Sciatic nerve (tissue), 2 donors: ENCODE data around the gene TNK2. TPM values are rescaled to one million over a fixed set of nuclear protein-coding genes. Genes with fewer than 3 reads are reported as not detected.
A peak's percentile ranks its signal among the peaks of the same experiment; 100 is the strongest.

Source experiments
- ATAC-seq: fragments of 200-7000 bp; cut with Tn5 transposase; one replicate; pipeline ENCODE4 v1.9.1; 2020; ENCODE audit warnings: mild to moderate bottlenecking, moderate library complexity
- DNase-seq: peaks from one replicate; pipeline ENCODE4 v3.0.0-alpha.2; 2020; ENCODE audit warnings: low spot score
- intact Hi-C: fragments of 100-400 bp; cut with DNase I; formaldehyde crosslinking; loops from one replicate; pipeline ENCODE4 v1.14.2; 2022
- total RNA-seq: library from RNA; stranded (reverse); fragmentation: NEBNext Ultra II Directional; extraction: Animal tissue kit (Norgen Biotek cat#: 25700); gene quantifications from one replicate; pipeline ENCODE4 v1.2.1, GENCODE V29; 2021
- donor health status: DM: no; HTN: no; CAD: no.
- donor health status: DM: no; HTN: no; CAD: no.

Gene TNK2
- total RNA-seq, 1 donor from 2014 or later: 72.0 TPM

GRCh38 chr3:195889870-195890295 lies 18.5 kb downstream of the TNK2 start:
- intact Hi-C loops: no loop called here
- ATAC-seq (no peak), DNase-seq (no peak)

GRCh38 chr3:195888981-195889869 lies 19.1 kb downstream of the TNK2 start:
- intact Hi-C loops: no loop called here
- DNase-seq (no peak), ATAC-seq (no peak)

- intact Hi-C loops: no loop called here
- ATAC-seq (no peak), DNase-seq (no peak)
Observed at GRCh38 chr3:195888311-195888761, 20.0 kb downstream of the TNK2 start.

GRCh38 chr3:195887670-195888069 lies 20.7 kb downstream of the TNK2 start:
- intact Hi-C loops: no loop called here
- no peak for DNase-seq
- ATAC-seq: no peak

GRCh38 chr3:195886181-195887141 lies 21.9 kb downstream of the TNK2 start:
- DNase-seq (no peak), ATAC-seq (peak; percentile 70)
- intact Hi-C loops: no loop called here

GRCh38 chr3:195885036-195885891 lies 23.1 kb downstream of the TNK2 start:
- peak; percentile 52 for ATAC-seq
- intact Hi-C loops: no loop called here
- no peak for DNase-seq

- no peak for ATAC-seq
- DNase-seq: no peak
- intact Hi-C loops: no loop called here
Observed at GRCh38 chr3:195884691-195885035, 23.7 kb downstream of the TNK2 start.

GRCh38 chr3:195883801-195884200 lies 24.6 kb downstream of the TNK2 start:
- intact Hi-C loops: no loop called here
- ATAC-seq: no peak
- DNase-seq: no peak

- ATAC-seq (no peak), DNase-seq (no peak)
- intact Hi-C loops: no loop called here
Observed at GRCh38 chr3:195883160-195883559, 25.2 kb downstream of the TNK2 start.

- intact Hi-C loops: no loop called here
- ATAC-seq: no peak
- no peak for DNase-seq
Observed at GRCh38 chr3:195882002-195882441, 26.3 kb downstream of the TNK2 start.

GRCh38 chr3:195881276-195881988 lies 26.9 kb downstream of the TNK2 start:
- ATAC-seq (no peak), DNase-seq (no peak)
- intact Hi-C loops: no loop called here

GRCh38 chr3:195880037-195880431 lies 28.3 kb downstream of the TNK2 start:
- ATAC-seq (no peak), DNase-seq (no peak)
- intact Hi-C loops: no loop called here

- DNase-seq (no peak), ATAC-seq (no peak)
- intact Hi-C loops: no loop called here
Observed at GRCh38 chr3:195879416-195880036, 28.8 kb downstream of the TNK2 start.

GRCh38 chr3:195878424-195879274 lies 29.7 kb downstream of the TNK2 start:
- ATAC-seq: peak; percentile 24
- intact Hi-C loops: no loop called here
- DNase-seq: no peak

GRCh38 chr3:195877767-195878423 lies 30.5 kb downstream of the TNK2 start:
- no peak for DNase-seq
- intact Hi-C loops: no loop called here
- no peak for ATAC-seq

GRCh38 chr3:195877136-195877715 lies 31.1 kb downstream of the TNK2 start:
- ATAC-seq: no peak
- DNase-seq: no peak
- intact Hi-C loops: no loop called here
